HepG2 (cell line): Measurements from ENCODE around the gene UVSSA. TPM values are rescaled to one million over a fixed set of nuclear protein-coding genes. Genes with fewer than 3 reads are reported as not detected.

Experiments
- ATAC-seq: fragments of 200-7000 bp; cut with Tn5 transposase; 3 replicates; pipeline ENCODE4 v1.9.1; 2020; ENCODE audit warnings: mild to moderate bottlenecking, moderate library complexity
- BruUV-seq: library from RNA; stranded (reverse); fragments of 400-500 nt; replicated peaks from 2 replicates; lab custom pipeline; 2021; lab: Mats Ljungman, UMichigan
- CTCF ChIA-PET: fragments of 300-600 bp; formaldehyde crosslinking; extraction: SDS; loops from one replicate; lab custom pipeline; 2021; ENCODE audit warnings: low total read pairs, inconsistent platforms, low intra/inter-chr PET ratio; lab: Yijun Ruan, JAX
- POLR2A ChIA-PET: fragments of 350-600 bp; sonication (Branson Sonifier 250); formaldehyde crosslinking; loops from one replicate; lab custom pipeline; 2020; ENCODE audit warnings: antibody characterized with exemption, inconsistent platforms; lab: Yijun Ruan, JAX
- DNase-seq: peaks from one replicate; pipeline ENCODE4 v3.0.0-alpha.2; 2015; ENCODE audit warnings: low spot score
- FAIRE-seq: peaks from 3 replicates; lab custom pipeline; 2011; peaks lifted over from hg19 to GRCh38; lab: Jason Lieb, UNC
- H2AFZ ChIP-seq: one replicate; pipeline ENCODE4 v1.6.1; 2011; ENCODE audit warnings: low read length, inconsistent platforms
- H3K27ac ChIP-seq: fragments of 300-600 bp; 3 replicates; pipeline ENCODE4 v1.8.0; 2011; ENCODE audit warnings: mixed run types, mild to moderate bottlenecking, mixed read lengths, low read length, inconsistent platforms; ENCODE audit not compliant: insufficient read depth; ENCODE audit errors: extremely low read length
- H3K27me3 ChIP-seq, 2 experiments: fragments of 200-600 bp in 1 of 2; 2 replicates in 1 of 2; 3 replicates in 1 of 2; pipeline versions ENCODE4 v1.6.0 to v1.8.0; 2011; ENCODE audit warnings: low read length in 2 of 2, mild to moderate bottlenecking in 2 of 2, moderate library complexity in 2 of 2, inconsistent platforms in 1 of 2; ENCODE audit not compliant: insufficient read depth in 2 of 2, control insufficient read depth in 1 of 2
- H3K36me3 ChIP-seq, 2 experiments: fragments of 200-600 bp in 1 of 2; replicated peaks in 1 of 2; 2 replicates in 1 of 2; 3 replicates in 1 of 2; pipeline versions ENCODE4 v1.5.1 to v1.8.0; 2011; ENCODE audit warnings: low read length in 2 of 2, inconsistent platforms in 1 of 2; ENCODE audit not compliant: insufficient read depth in 2 of 2, control insufficient read depth in 1 of 2
- H3K4me1 ChIP-seq: 2 replicates; pipeline ENCODE4 v1.5.1; 2012; ENCODE audit warnings: low read length, inconsistent platforms; ENCODE audit not compliant: insufficient read depth
- H3K4me2 ChIP-seq: 2 replicates; pipeline ENCODE4 v1.6.0; 2011; ENCODE audit warnings: low read depth, low read length, inconsistent platforms
- H3K4me3 ChIP-seq, 3 experiments: fragments of 200-600 bp in 1 of 3; sonication (generic), shearing (Covaris generic) in 1 of 3; replicated peaks in 1 of 3; 2 replicates each; pipeline ENCODE4 v1.5.1; 2011 to 2016; ENCODE audit warnings: low read length in 3 of 3, inconsistent platforms in 2 of 3, low read depth in 2 of 3, mild to moderate bottlenecking in 2 of 3, control low read depth in 1 of 3, mixed read lengths in 1 of 3; ENCODE audit not compliant: insufficient read depth in 1 of 3
- H3K79me2 ChIP-seq: one replicate; pipeline ENCODE4 v1.6.1; 2011; ENCODE audit warnings: low read length, inconsistent platforms; ENCODE audit not compliant: insufficient read depth
- H3K9ac ChIP-seq: 2 replicates; pipeline ENCODE4 v1.6.0; 2011; ENCODE audit warnings: mild to moderate bottlenecking, low read depth, low read length, inconsistent platforms; ENCODE audit not compliant: insufficient read depth
- H3K9me3 ChIP-seq: 2 replicates; pipeline ENCODE4 v1.5.1; 2012; ENCODE audit warnings: mild to moderate bottlenecking, low read length
- H4K20me1 ChIP-seq: 2 replicates; pipeline ENCODE4 v1.6.0; 2011; ENCODE audit warnings: inconsistent platforms, mild to moderate bottlenecking, low read length, moderate library complexity; ENCODE audit not compliant: insufficient read depth
- ATF1 ChIP-seq: IDR thresholded peaks from 2 replicates; pipeline ENCODE4 v1.6.1; 2016; ENCODE audit warnings: mild to moderate bottlenecking, control low read depth
- DR1 ChIP-seq: sonication (generic); formaldehyde crosslinking; IDR thresholded peaks from 2 replicates; pipeline ENCODE4 v1.8.0; 2021; ENCODE audit warnings: mild to moderate bottlenecking, missing genetic modification reagents, inconsistent platforms
- ETV6 ChIP-seq: sonication (generic); formaldehyde crosslinking; conservative IDR thresholded peaks from 2 replicates; pipeline ENCODE4 v1.4.0; 2020; ENCODE audit warnings: missing genetic modification reagents
- HMG20A ChIP-seq: IDR thresholded peaks from 2 replicates; pipeline ENCODE4 v1.6.1; 2016; ENCODE audit warnings: borderline replicate concordance
- NAIF1 ChIP-seq: sonication (generic); formaldehyde crosslinking; IDR thresholded peaks from 2 replicates; pipeline ENCODE4 v1.5.0; 2020; ENCODE audit warnings: mild to moderate bottlenecking, missing genetic modification reagents, borderline replicate concordance
- ZBTB25 ChIP-seq: IDR thresholded peaks from 2 replicates; pipeline ENCODE4 v1.6.1; 2018; ENCODE audit warnings: missing genetic modification reagents
- ZEB1 ChIP-seq: IDR thresholded peaks from 2 replicates; pipeline ENCODE4 v1.6.1; 2012; ENCODE audit warnings: mild to moderate bottlenecking, low read depth, inconsistent platforms; ENCODE audit not compliant: insufficient replicate concordance
- ZFAT ChIP-seq: sonication (generic); formaldehyde crosslinking; conservative IDR thresholded peaks from 2 replicates; pipeline ENCODE4 v1.8.1; 2023; ENCODE audit warnings: missing genetic modification reagents, inconsistent platforms
- ZMYM4 ChIP-seq: sonication (generic); formaldehyde crosslinking; IDR thresholded peaks from 2 replicates; pipeline ENCODE4 v1.8.1; 2023; ENCODE audit warnings: mild to moderate bottlenecking, missing genetic modification reagents
- ZNF563 ChIP-seq: sonication (generic); formaldehyde crosslinking; IDR thresholded peaks from 2 replicates; pipeline ENCODE4 v1.8.0; 2022; ENCODE audit warnings: mild to moderate bottlenecking, moderate library complexity, missing genetic modification reagents
- ZSCAN21 ChIP-seq: sonication (generic); formaldehyde crosslinking; IDR thresholded peaks from 2 replicates; pipeline ENCODE4 v1.8.0; 2022; ENCODE audit warnings: mild to moderate bottlenecking, missing genetic modification reagents, moderate library complexity, borderline replicate concordance
- WGBS: methylation state at CpG from one replicate; pipeline ENCODE4 v1.1.6; 2017; ENCODE audit warnings: low lambda C conversion rate; 5-methylcytosine and 5-hydroxymethylcytosine counted together
- in situ Hi-C: cut with HindIII; loops from 2 replicates; pipeline ENCODE4 v1.10.0; 2017; ENCODE audit warnings: low pct_unique_long_range_greater_than_20kb; ENCODE audit not compliant: extremely low pct_ligation_motif_present
- intact Hi-C: fragments of 100-400 bp; cut with micrococcal nuclease; formaldehyde crosslinking; loops from one replicate; pipeline ENCODE4 v1.10.0; 2022; ENCODE audit not compliant: unreplicated experiment
- polyA plus RNA-seq, 8 experiments: library from polyadenylated mRNA; depleted of rRNA in 3 of 8; stranded (reverse) in 7 of 8; unstranded in 1 of 8; fragments of >200 nt; fragmentation: Illumina TruSeq in 4 of 8; extraction: Trizol in 4 of 8; gene quantifications; 2 replicates each; pipeline versions ENCODE4 v1.2.1 to v1.2.3, GENCODE V29; 2011 to 2016; ENCODE audit warnings: low read depth in 4 of 8, missing spikeins in 1 of 8, mixed read lengths in 1 of 8; ENCODE audit not compliant: insufficient read depth in 1 of 8
- total RNA-seq, 5 experiments: library from RNA; depleted of rRNA; stranded (reverse); fragments of >200 nt; fragmentation: Illumina TruSeq; extraction: Trizol; gene quantifications; 2 replicates each; pipeline ENCODE4 v1.2.3, GENCODE V29; 2016; ENCODE audit warnings: low read depth in 1 of 5
- TF ChIP-seq, protein P1 (sequence below): sonication (generic); formaldehyde crosslinking; IDR thresholded peaks from 2 replicates; pipeline ENCODE4 v1.5.0; 2020; ENCODE audit warnings: missing genetic modification reagents
- TF ChIP-seq, protein P2 (sequence below): sonication (generic); formaldehyde crosslinking; conservative IDR thresholded peaks from 2 replicates; pipeline ENCODE4 v1.5.0; 2020; ENCODE audit warnings: missing genetic modification reagents

The UVSSA gene
- total and polyA plus RNA-seq, 2 of the 13 experiments (the other 11 are each of a cell fraction or from before 2014, with no cell fraction given) = 4.6 to 8.4 TPM

DNA sequence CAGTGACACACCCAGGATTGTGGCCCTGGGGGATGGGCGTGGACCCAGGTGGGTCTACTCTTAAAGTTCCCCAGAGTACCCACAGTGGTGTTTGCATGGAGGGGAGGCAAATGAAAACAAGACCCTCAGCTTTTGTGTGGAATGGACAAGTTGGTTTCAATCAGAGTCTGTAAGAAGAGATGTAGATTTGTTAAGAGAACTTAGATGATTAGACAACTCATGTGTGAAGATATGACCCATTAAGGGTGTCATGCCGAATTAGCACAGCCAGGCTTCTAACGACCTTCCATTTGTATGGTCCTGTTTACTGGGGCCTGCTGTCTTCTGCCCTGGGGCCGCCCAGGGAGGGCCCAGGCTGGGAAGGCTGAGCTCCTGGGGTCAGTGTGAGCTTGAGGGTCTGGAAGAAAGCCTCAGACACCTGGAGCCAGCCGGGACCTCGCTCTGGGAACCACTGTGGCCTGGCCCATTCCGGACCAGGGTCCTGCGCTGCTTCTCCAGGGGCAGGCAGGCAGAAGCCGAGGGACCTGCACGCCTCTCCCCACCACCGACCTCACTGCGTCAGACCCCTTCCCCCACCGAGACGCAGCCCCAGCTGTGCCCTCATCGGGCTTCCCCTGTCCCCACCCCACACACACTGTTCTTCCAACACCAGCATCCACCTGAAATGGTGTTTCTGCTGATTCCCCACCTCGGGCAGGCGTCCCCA is 20.4 kb downstream of the UVSSA start (continued):
- TF ChIP-seq DR1 (CRISPR knock-in tag) (no peak), ZSCAN21 (CRISPR knock-in tag) (no peak), ZNF563 (no peak), ATF1 (CRISPR knock-in tag) (no peak), ETV6 (CRISPR knock-in tag) (no peak), HMG20A (CRISPR knock-in tag) (no peak), ZEB1 (no peak), NAIF1 (CRISPR knock-in tag) (no peak)

DNA sequence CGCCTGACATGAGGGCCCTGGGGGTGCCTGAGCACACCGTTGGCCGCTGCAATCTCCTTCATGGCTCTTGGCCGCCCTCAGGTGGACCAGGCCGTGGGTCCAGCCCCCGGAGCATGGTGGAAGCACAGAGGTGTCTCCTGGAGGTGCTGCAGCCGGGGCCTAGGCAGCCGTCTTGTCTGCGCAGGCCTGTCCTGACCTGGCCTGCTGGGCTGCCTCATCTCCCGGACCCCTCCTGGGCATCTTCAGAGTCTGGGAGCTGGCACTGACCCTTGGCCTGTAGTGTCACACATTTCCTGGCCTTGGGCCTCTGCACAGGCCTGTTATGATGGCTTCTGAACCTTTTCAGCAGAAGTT is 20.9 kb downstream of the UVSSA start:
- ATAC-seq (no peak), FAIRE-seq (no peak), DNase-seq (no peak)
- ChIA-PET POLR2A (no interaction called here), CTCF (no interaction called here)
- no TSS peak for BruUV-seq
- in situ Hi-C loops = no loop called here
- Histone ChIP-seq H3K27ac (no peak overlapping the region), H2AFZ (no peak overlapping the region), H3K27me3 (no peaks in the 10 kb centered on the region), H3K9me3 (no peaks in the 10 kb centered on the region), H3K79me2 (no peaks in the 10 kb centered on the region), H3K4me2 (no peak overlapping the region), H4K20me1 (0 out of 2 replicates have a peak, but pooled peaks cover under 1% of the 10 kb centered on the region), H3K4me3 (no peak overlapping the region), H3K4me1 (no peaks in the 10 kb centered on the region), H3K9ac (no peak overlapping the region), H3K36me3 (peaks cover 4 to 23% of the 10 kb centered on the region in 2 experiments; a peak in 3 of 5 replicates)
- intact Hi-C loops = no loop called here
- 93% methylated on average over 3 of the region's 10 CpGs for WGBS
- no peak for TF ChIP-seq ZFAT
- TF ChIP-seq, protein P1, sequence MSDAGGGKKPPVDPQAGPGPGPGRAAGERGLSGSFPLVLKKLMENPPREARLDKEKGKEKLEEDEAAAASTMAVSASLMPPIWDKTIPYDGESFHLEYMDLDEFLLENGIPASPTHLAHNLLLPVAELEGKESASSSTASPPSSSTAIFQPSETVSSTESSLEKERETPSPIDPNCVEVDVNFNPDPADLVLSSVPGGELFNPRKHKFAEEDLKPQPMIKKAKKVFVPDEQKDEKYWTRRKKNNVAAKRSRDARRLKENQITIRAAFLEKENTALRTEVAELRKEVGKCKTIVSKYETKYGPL (CRISPR knock-in tag) = no peak
- no peak for TF ChIP-seq ZMYM4 (CRISPR knock-in tag)
- TF ChIP-seq, protein P2, sequence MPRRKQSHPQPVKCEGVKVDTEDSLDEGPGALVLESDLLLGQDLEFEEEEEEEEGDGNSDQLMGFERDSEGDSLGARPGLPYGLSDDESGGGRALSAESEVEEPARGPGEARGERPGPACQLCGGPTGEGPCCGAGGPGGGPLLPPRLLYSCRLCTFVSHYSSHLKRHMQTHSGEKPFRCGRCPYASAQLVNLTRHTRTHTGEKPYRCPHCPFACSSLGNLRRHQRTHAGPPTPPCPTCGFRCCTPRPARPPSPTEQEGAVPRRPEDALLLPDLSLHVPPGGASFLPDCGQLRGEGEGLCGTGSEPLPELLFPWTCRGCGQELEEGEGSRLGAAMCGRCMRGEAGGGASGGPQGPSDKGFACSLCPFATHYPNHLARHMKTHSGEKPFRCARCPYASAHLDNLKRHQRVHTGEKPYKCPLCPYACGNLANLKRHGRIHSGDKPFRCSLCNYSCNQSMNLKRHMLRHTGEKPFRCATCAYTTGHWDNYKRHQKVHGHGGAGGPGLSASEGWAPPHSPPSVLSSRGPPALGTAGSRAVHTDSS (CRISPR knock-in tag) = no peak
- no peak for TF ChIP-seq ZBTB25 (CRISPR knock-in tag)
